HG03196 (cell line): ENCODE data around the gene PTH2.

Experiments
- ATAC-seq: cut with Tn5 transposase; IDR thresholded peaks from one replicate; pipeline ENCODE4 v1.9.1; 2021; ENCODE audit not compliant: unreplicated experiment

The PTH2 gene

GRCh38 chr19:49415102-49415809 is 8.0 kb downstream of the PTH2 start:
- ATAC-seq: no peak

- ATAC-seq: no peak
Observed at GRCh38 chr19:49414256-49414655, 9.0 kb downstream of the PTH2 start.

GRCh38 chr19:49413348-49413747 is 9.9 kb downstream of the PTH2 start:
- ATAC-seq: no peak

- ATAC-seq: no peak
Observed at GRCh38 chr19:49411681-49412326, 11.4 kb downstream of the PTH2 start.

- no peak for ATAC-seq
Observed at GRCh38 chr19:49409441-49410029, 13.7 kb downstream of the PTH2 start.

- no peak for ATAC-seq
Observed at GRCh38 chr19:49408816-49409440, 14.3 kb downstream of the PTH2 start.

GRCh38 chr19:49407482-49408015 is 15.7 kb downstream of the PTH2 start:
- ATAC-seq: no peak

- no peak for ATAC-seq
Observed at GRCh38 chr19:49407079-49407478, 16.2 kb downstream of the PTH2 start.

GRCh38 chr19:49403404-49404187 is 19.6 kb downstream of the PTH2 start:
- ATAC-seq: no peak

GRCh38 chr19:49400029-49400428 is 23.2 kb downstream of the PTH2 start:
- no peak for ATAC-seq

- ATAC-seq: no peak
Observed at GRCh38 chr19:49398931-49399330, 24.3 kb downstream of the PTH2 start.

- no peak for ATAC-seq
Observed at GRCh38 chr19:49398001-49398615, 25.1 kb downstream of the PTH2 start.

- no peak for ATAC-seq
Observed at GRCh38 chr19:49396738-49397505, 26.3 kb downstream of the PTH2 start.

GRCh38 chr19:49395581-49396407 is 27.4 kb downstream of the PTH2 start:
- no peak for ATAC-seq

GRCh38 chr19:49393881-49394280 is 29.4 kb downstream of the PTH2 start:
- ATAC-seq: no peak

- peak; percentile 46 for ATAC-seq
Observed at GRCh38 chr19:49391581-49392399, 31.5 kb downstream of the PTH2 start.

- ATAC-seq: no peak
Observed at GRCh38 chr19:49390929-49391359, 32.3 kb downstream of the PTH2 start.
